GM06990 (cell line): ENCODE data around the gene RCN1.

Source experiments
- DNase-seq: peaks from one replicate; pipeline ENCODE4 v3.0.0-alpha.2; 2011; ENCODE audit not compliant: insufficient read length; ENCODE audit errors: extremely low read depth
- H3K27me3 ChIP-seq: replicated peaks from 2 replicates; pipeline ENCODE4 v1.6.0; 2011; ENCODE audit warnings: low read length; ENCODE audit not compliant: control insufficient read depth, insufficient read depth
- H3K36me3 ChIP-seq: 2 replicates; pipeline ENCODE4 v1.5.1; 2011; ENCODE audit warnings: low read length; ENCODE audit not compliant: control insufficient read depth, insufficient read depth
- H3K4me3 ChIP-seq: replicated peaks from 2 replicates; pipeline ENCODE4 v1.5.1; 2011; ENCODE audit warnings: low read depth, mild to moderate bottlenecking, control low read depth, low read length
- TF ChIP-seq, protein P1 (sequence below): IDR thresholded peaks from 2 replicates; pipeline ENCODE4 v1.5.1; 2011; ENCODE audit warnings: low read length, control low read depth, mild to moderate bottlenecking, inconsistent platforms; ENCODE audit not compliant: insufficient read depth, poor library complexity, severe bottlenecking

Gene RCN1

DNA sequence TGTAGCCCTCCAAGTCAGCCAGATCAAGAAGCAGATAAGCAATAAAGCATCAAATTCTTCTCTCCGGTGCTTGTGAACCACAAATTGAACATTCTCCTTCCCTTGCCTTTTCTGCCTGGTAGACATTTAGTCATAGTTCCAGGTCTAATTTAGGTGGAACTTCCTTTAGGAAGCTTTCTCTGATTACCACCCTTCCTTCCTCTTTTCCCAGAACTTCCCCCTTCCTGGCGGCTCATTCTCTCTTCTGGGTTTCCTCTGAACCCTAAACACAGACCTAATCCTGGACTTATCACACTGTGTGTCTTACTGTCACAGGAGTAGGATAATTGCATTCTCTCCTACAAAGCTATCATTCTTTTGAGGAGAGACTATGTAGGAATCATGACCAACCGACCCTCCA, 61.9 kb downstream of the RCN1 start:
- DNase-seq = no peak
- TF ChIP-seq, protein P1, sequence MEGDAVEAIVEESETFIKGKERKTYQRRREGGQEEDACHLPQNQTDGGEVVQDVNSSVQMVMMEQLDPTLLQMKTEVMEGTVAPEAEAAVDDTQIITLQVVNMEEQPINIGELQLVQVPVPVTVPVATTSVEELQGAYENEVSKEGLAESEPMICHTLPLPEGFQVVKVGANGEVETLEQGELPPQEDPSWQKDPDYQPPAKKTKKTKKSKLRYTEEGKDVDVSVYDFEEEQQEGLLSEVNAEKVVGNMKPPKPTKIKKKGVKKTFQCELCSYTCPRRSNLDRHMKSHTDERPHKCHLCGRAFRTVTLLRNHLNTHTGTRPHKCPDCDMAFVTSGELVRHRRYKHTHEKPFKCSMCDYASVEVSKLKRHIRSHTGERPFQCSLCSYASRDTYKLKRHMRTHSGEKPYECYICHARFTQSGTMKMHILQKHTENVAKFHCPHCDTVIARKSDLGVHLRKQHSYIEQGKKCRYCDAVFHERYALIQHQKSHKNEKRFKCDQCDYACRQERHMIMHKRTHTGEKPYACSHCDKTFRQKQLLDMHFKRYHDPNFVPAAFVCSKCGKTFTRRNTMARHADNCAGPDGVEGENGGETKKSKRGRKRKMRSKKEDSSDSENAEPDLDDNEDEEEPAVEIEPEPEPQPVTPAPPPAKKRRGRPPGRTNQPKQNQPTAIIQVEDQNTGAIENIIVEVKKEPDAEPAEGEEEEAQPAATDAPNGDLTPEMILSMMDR = no peak
- Histone ChIP-seq H3K27me3 (no peaks in the 10 kb centered on the region), H3K4me3 (no peak overlapping the region), H3K36me3 (no peaks in the 10 kb centered on the region)

DNA sequence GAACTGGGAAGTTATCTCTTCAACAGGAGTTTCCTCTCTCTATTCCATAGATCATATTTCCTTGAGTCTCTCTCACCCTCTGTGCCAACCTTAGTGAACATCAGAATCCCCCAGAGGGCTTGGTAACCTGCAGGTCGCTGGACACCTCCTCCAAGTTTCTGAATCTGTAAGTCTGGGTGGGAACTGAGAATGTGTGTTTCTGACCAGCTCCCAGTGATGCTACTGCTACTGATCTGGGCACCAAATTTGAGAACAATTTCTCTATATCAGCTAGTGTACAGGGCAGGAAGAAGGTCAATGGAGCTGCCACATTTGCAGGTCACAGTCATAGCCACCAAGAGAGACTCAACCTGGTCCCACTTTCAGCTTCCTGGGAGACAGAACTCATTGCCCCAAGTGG, 62.9 kb downstream of the RCN1 start:
- TF ChIP-seq, protein P1 = no peak
- Histone ChIP-seq H3K4me3 (no peak overlapping the region), H3K27me3 (no peaks in the 10 kb centered on the region), H3K36me3 (no peaks in the 10 kb centered on the region)
- no peak for DNase-seq

DNA sequence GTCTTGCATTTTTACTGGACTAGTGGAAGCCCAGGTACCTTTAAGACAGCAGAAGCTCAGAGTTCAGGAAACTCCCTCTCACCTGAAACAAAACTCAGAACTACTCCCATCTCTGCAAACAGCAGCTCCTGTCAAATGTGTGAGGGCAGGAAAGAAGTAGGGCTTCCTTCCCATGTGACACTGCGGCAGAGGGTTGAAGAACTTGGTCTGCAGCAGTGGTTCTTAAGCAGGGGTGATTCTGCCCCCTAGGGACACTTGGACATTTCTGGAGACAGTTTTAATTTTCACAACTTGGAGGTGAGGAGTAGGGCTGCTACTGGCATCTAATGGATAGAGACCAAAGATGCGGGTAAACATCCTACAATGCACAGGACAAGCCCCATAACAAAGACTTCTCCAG, 63.4 kb downstream of the RCN1 start:
- no peak overlapping the region for H3K4me3 ChIP-seq
- DNase-seq = no peak
- no peaks in the 10 kb centered on the region for H3K36me3 ChIP-seq
- TF ChIP-seq, protein P1 = peak; percentile 24
- no peaks in the 10 kb centered on the region for H3K27me3 ChIP-seq
